Fibroblast of lung (primary cell): Measurements from ENCODE around the gene ZNF576. TPM values are rescaled to one million over a fixed set of nuclear protein-coding genes. Genes with fewer than 3 reads are reported as not detected.

Source experiments
- DNase-seq, 2 donors: peaks; one replicate each; pipeline versions ENCODE4 v3.0.0 to v3.0.0-alpha.2; 2010; ENCODE audit warnings: low read depth in 2 of 2
- H2AFZ ChIP-seq: 2 replicates; pipeline ENCODE4 v1.5.1; 2012; ENCODE audit warnings: low read length, control low read depth, inconsistent platforms
- H3K27ac ChIP-seq: 2 replicates; pipeline ENCODE4 v1.5.1; 2011; ENCODE audit warnings: low read length, control low read depth; ENCODE audit not compliant: insufficient read depth
- H3K27me3 ChIP-seq: 2 replicates; pipeline ENCODE4 v1.5.1; 2011; ENCODE audit warnings: mild to moderate bottlenecking, low read length; ENCODE audit not compliant: control insufficient read depth, insufficient read depth
- H3K36me3 ChIP-seq: 2 replicates; pipeline ENCODE4 v1.5.1; 2011; ENCODE audit warnings: low read length; ENCODE audit not compliant: control insufficient read depth, insufficient read depth
- H3K4me1 ChIP-seq: 2 replicates; pipeline ENCODE4 v1.5.1; 2011; ENCODE audit warnings: low read length; ENCODE audit not compliant: control insufficient read depth, insufficient read depth; ENCODE audit errors: extremely low read depth
- H3K4me2 ChIP-seq: 2 replicates; pipeline ENCODE4 v1.5.1; 2011; ENCODE audit warnings: low read length, control low read depth; ENCODE audit not compliant: insufficient read depth; ENCODE audit errors: extremely low read depth
- H3K4me3 ChIP-seq, 4 experiments: fragments of 200-600 bp in 1 of 4; sonication (generic) in 1 of 4; replicated peaks in 1 of 4; 2 replicates each; pipeline ENCODE4 v1.5.1; 2011 to 2016; ENCODE audit warnings: low read length in 4 of 4, low read depth in 3 of 4, mild to moderate bottlenecking in 3 of 4, control low read depth in 2 of 4, inconsistent platforms in 1 of 4, mixed read lengths in 1 of 4; ENCODE audit not compliant: insufficient read depth in 1 of 4; ENCODE audit errors: control extremely low read depth in 1 of 4
- H3K79me2 ChIP-seq: 2 replicates; pipeline ENCODE4 v1.5.1; 2012; ENCODE audit warnings: mild to moderate bottlenecking, low read length, inconsistent platforms; ENCODE audit not compliant: control insufficient read depth, insufficient read depth
- H3K9ac ChIP-seq: 2 replicates; pipeline ENCODE4 v1.5.1; 2011; ENCODE audit warnings: mild to moderate bottlenecking, low read length, control low read depth; ENCODE audit not compliant: insufficient read depth
- H3K9me3 ChIP-seq: 2 replicates; pipeline ENCODE4 v1.5.1; 2012; ENCODE audit warnings: low read depth, low read length; ENCODE audit not compliant: control insufficient read depth, insufficient read depth
- H4K20me1 ChIP-seq: 2 replicates; pipeline ENCODE4 v1.5.1; 2011; ENCODE audit warnings: low read length; ENCODE audit not compliant: control insufficient read depth, insufficient read depth; ENCODE audit errors: extremely low read depth
- EZH2 ChIP-seq: IDR thresholded peaks from 2 replicates; pipeline ENCODE4 v1.5.1; 2012; ENCODE audit warnings: low read length, control low read depth, mild to moderate bottlenecking; ENCODE audit errors: missing control alignments
- polyA plus RNA-seq, 2 donors: library from polyadenylated mRNA; depleted of rRNA in 1 of 2; stranded (reverse) in 1 of 2; unstranded in 1 of 2; fragments of >200 nt; gene quantifications; 2 replicates each; pipeline ENCODE4 v1.2.1, GENCODE V29; 2011 to 2012; ENCODE audit warnings: missing spikeins in 1 of 2
- total RNA-seq: library from RNA; depleted of rRNA; stranded (reverse); fragments of >200 nt; gene quantifications from 2 replicates; pipeline ENCODE4 v1.2.1, GENCODE V29; 2014
- TF ChIP-seq, protein P1 (sequence below), 2 donors: IDR thresholded peaks in 1 of 2; conservative IDR thresholded peaks in 1 of 2; 1 replicate in 1 of 2; 2 replicates in 1 of 2; pipeline ENCODE4 v1.5.1; 2011 to 2012; ENCODE audit warnings: low read length in 2 of 2, control low read depth in 1 of 2, inconsistent platforms in 1 of 2, low read depth in 1 of 2, mild to moderate bottlenecking in 1 of 2

The ZNF576 gene
- total and polyA plus RNA-seq, 2 donors (not counting 1 experiment from before 2014, with no cell fraction given), result 7.0 to 9.7 TPM

DNA sequence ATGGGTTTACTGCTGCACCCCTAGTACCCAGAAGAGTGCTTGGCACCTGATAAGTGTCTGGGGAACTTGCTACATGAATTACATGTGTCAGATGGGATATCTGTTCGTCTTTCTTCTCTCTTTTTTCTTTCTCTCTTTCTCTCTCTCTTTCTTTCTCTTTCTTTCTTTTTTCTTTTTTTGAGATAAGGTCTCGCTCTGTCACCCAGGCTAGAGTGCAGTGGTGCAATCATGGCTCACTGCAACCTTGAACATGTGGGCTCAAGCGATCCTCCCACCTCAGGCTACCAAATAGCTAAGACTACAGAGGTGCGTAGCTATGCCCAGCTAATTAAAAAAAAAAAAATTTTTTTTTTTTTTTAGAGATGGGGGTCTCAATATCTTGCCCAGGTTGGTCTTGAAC is 37.1 kb downstream of the ZNF576 start:
- Histone ChIP-seq H3K4me1 (peaks cover 9% of the 10 kb centered on the region), H3K79me2 (no peaks in the 10 kb centered on the region), H3K9ac (no peak overlapping the region), H3K9me3 (no peaks in the 10 kb centered on the region), H3K4me2 (no peak overlapping the region), H3K4me3 (no peak overlapping the region), H3K36me3 (no peaks in the 10 kb centered on the region), H3K27me3 (peaks cover 18% of the 10 kb centered on the region), H2AFZ (no peak overlapping the region), H4K20me1 (no peaks in the 10 kb centered on the region), H3K27ac (no peak overlapping the region)
- DNase-seq, result no peak
- TF ChIP-seq, protein P1, sequence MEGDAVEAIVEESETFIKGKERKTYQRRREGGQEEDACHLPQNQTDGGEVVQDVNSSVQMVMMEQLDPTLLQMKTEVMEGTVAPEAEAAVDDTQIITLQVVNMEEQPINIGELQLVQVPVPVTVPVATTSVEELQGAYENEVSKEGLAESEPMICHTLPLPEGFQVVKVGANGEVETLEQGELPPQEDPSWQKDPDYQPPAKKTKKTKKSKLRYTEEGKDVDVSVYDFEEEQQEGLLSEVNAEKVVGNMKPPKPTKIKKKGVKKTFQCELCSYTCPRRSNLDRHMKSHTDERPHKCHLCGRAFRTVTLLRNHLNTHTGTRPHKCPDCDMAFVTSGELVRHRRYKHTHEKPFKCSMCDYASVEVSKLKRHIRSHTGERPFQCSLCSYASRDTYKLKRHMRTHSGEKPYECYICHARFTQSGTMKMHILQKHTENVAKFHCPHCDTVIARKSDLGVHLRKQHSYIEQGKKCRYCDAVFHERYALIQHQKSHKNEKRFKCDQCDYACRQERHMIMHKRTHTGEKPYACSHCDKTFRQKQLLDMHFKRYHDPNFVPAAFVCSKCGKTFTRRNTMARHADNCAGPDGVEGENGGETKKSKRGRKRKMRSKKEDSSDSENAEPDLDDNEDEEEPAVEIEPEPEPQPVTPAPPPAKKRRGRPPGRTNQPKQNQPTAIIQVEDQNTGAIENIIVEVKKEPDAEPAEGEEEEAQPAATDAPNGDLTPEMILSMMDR (conservative IDR thresholded peaks at IDR 0.05 in 1 of 2, IDR thresholded peaks at IDR 0.05 in 1 of 2; ENCODE audit: low read depth in 1 of 2, low read length in 2 of 2), result no peak
- no peak for TF ChIP-seq EZH2

- no peak for DNase-seq
- no peak overlapping the region for H3K9ac ChIP-seq
- no peak overlapping the region for H3K4me3 ChIP-seq
- H4K20me1 ChIP-seq, result no peaks in the 10 kb centered on the region
- peaks cover 9% of the 10 kb centered on the region for H3K4me1 ChIP-seq
- H2AFZ ChIP-seq, result no peak overlapping the region
- TF ChIP-seq EZH2, result no peak
- TF ChIP-seq, protein P1 (conservative IDR thresholded peaks at IDR 0.05 in 1 of 2, IDR thresholded peaks at IDR 0.05 in 1 of 2; ENCODE audit: low read depth in 1 of 2, low read length in 2 of 2), result no peak
- H3K27me3 ChIP-seq, result peaks cover 23% of the 10 kb centered on the region
- no peak overlapping the region for H3K4me2 ChIP-seq
- no peak overlapping the region for H3K27ac ChIP-seq
- no peaks in the 10 kb centered on the region for H3K36me3 ChIP-seq
- no peaks in the 10 kb centered on the region for H3K79me2 ChIP-seq
- H3K9me3 ChIP-seq, result no peaks in the 10 kb centered on the region
Measured at GRCh38 chr19:43634068-43634467, 37.7 kb downstream of the ZNF576 start.

DNA sequence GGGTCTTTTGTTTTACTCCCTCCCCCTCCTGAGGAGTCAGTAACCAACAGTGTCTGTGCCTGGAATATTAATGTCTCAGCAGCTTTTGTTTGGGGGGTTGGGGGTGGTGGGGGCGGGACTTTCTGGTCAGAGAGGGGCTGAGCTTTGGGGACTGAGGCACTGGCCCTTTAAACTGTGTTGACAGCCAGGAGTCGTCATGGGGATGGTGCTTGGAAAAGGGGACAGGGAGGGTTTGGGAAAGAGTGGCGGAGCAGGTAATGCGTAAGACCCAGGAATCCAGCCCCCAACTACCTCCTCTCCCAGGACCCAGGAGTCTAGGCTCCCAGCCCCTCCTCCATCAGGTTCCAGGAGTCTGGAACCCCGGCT is 38.1 kb downstream of the ZNF576 start:
- Histone ChIP-seq H4K20me1 (no peaks in the 10 kb centered on the region), H3K4me3 (no peak overlapping the region), H3K4me1 (peaks cover 9% of the 10 kb centered on the region), H3K36me3 (no peaks in the 10 kb centered on the region), H3K79me2 (no peaks in the 10 kb centered on the region), H3K9me3 (no peaks in the 10 kb centered on the region), H3K27ac (no peak overlapping the region), H3K27me3 (peaks cover 27% of the 10 kb centered on the region), H3K9ac (peak overlapping the region; percentile 16), H2AFZ (no peak overlapping the region), H3K4me2 (no peak overlapping the region)
- no peak for TF ChIP-seq EZH2
- no peak for DNase-seq
